Hepatocyte (in vitro differentiated cells): Measurements from ENCODE around the gene ATF7.

Experiments
- EZH2 ChIP-seq: fragments of 200-600 bp; sonication (generic); IDR thresholded peaks from 2 replicates; pipeline ENCODE4 v1.6.1; 2016; ENCODE audit warnings: antibody characterized with exemption, mild to moderate bottlenecking, borderline replicate concordance
- EZH2phosphoT487 ChIP-seq: fragments of 200-600 bp; sonication (generic); IDR thresholded peaks from one replicate; pipeline ENCODE4 v1.6.1; 2018; ENCODE audit warnings: antibody characterized with exemption, mild to moderate bottlenecking, low read depth, moderate library complexity; ENCODE audit not compliant: unreplicated experiment, severe bottlenecking
- TF ChIP-seq, protein P1 (sequence below): fragments of 200-600 bp; sonication (generic); IDR thresholded peaks from 2 replicates; pipeline ENCODE4 v1.5.1; 2016; ENCODE audit warnings: antibody characterized with exemption, mild to moderate bottlenecking; ENCODE audit not compliant: poor library complexity

DNA sequence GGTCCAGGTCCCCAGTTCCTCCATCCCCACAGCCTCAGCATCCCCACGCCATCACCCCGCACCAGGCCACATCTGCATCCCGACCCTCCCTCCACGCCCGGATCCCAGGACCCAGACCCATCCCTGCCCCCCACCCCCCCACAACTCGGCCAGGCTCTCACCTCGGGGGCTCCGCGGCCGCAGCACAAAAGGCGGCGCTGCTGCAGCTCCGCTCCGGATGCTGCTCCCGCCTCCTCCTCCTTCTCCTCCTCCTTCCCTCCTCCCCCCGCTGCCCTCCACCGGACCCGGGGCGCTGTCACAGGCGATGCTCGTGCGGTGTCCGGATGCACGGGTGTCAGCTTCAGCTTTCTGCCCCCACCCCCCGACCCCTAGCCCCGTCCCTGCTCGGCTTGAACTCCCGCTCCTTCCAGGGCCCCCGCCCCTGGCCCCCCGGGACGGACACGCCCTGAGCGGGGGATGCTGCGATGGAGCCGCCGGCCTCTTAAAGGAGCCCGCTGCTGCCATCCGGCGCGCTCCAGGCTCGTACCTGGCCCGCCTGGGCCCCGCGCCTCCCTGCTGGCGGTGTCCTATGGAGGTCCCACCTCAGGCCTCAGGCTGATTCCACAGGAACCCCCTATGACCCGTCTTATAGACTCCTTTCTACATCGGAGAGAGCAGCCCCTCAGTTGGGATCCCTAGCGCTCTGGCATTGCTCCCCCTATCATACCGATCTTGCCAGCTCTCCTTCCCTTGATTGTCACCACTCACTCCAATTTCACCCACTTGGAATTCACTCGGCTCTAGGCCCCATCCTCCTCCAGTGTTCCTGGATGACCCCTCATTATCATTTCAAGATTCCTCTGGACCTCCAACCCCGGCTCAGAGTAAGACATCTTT lies 126.7 kb downstream of the ATF7 start, which contains the start of gene MAP3K12:
- TF ChIP-seq, protein P1, sequence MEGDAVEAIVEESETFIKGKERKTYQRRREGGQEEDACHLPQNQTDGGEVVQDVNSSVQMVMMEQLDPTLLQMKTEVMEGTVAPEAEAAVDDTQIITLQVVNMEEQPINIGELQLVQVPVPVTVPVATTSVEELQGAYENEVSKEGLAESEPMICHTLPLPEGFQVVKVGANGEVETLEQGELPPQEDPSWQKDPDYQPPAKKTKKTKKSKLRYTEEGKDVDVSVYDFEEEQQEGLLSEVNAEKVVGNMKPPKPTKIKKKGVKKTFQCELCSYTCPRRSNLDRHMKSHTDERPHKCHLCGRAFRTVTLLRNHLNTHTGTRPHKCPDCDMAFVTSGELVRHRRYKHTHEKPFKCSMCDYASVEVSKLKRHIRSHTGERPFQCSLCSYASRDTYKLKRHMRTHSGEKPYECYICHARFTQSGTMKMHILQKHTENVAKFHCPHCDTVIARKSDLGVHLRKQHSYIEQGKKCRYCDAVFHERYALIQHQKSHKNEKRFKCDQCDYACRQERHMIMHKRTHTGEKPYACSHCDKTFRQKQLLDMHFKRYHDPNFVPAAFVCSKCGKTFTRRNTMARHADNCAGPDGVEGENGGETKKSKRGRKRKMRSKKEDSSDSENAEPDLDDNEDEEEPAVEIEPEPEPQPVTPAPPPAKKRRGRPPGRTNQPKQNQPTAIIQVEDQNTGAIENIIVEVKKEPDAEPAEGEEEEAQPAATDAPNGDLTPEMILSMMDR = no peak
- TF ChIP-seq EZH2phosphoT487 (no peak), EZH2 (no peak)
